Endothelial cell of umbilical vein (primary cell): Measurements from ENCODE around the gene FBXO21. TPM values are rescaled to one million over a fixed set of nuclear protein-coding genes. Genes with fewer than 3 reads are reported as not detected.
A peak's percentile ranks its signal among the peaks of the same experiment; 100 is the strongest.

ENCODE experiments used
- BruUV-seq: library from RNA; stranded (reverse); fragments of 400-500 nt; replicated peaks from 2 replicates; lab custom pipeline; 2021; lab: Mats Ljungman, UMichigan
- CTCF ChIA-PET: fragments of 300-600, 350-600 bp; sonication (Branson Sonifier 250); formaldehyde crosslinking; loops from one replicate; lab custom pipeline; 2021; ENCODE audit warnings: antibody characterized with exemption, inconsistent platforms; lab: Charles Lee
- POLR2A ChIA-PET: fragments of 300-600, 350-600 bp; sonication (Branson Sonifier 250); formaldehyde crosslinking; loops from one replicate; lab custom pipeline; 2021; ENCODE audit warnings: antibody characterized with exemption, inconsistent platforms; lab: Charles Lee
- DNase-seq: peaks from one replicate; pipeline ENCODE4 v3.0.0-alpha.2; 2011; ENCODE audit warnings: low read depth, low spot score
- FAIRE-seq: peaks from 2 replicates; lab custom pipeline; 2011; peaks lifted over from hg19 to GRCh38; lab: Jason Lieb, UNC
- H2AFZ ChIP-seq: 2 replicates; pipeline ENCODE4 v1.6.0; 2012; ENCODE audit warnings: low read depth, low read length, control low read depth, inconsistent platforms
- H3K27ac ChIP-seq: 2 replicates; pipeline ENCODE4 v1.5.1; 2011; ENCODE audit warnings: low read depth, mild to moderate bottlenecking, control low read depth, low read length, moderate library complexity; ENCODE audit not compliant: insufficient read depth
- H3K27me3 ChIP-seq, 2 experiments: 2 replicates each; pipeline versions ENCODE4 v1.6.0 to v1.6.1; 2011; ENCODE audit warnings: low read length in 2 of 2, mixed read lengths in 1 of 2; ENCODE audit not compliant: control insufficient read depth in 2 of 2, insufficient read depth in 2 of 2
- H3K36me3 ChIP-seq, 2 experiments: 2 replicates in 1 of 2; 3 replicates in 1 of 2; pipeline ENCODE4 v1.5.1; 2011; ENCODE audit warnings: low read length in 2 of 2, mild to moderate bottlenecking in 1 of 2, moderate library complexity in 1 of 2; ENCODE audit not compliant: control insufficient read depth in 2 of 2, insufficient read depth in 2 of 2; ENCODE audit errors: extremely low read depth in 1 of 2
- H3K4me1 ChIP-seq: 3 replicates; pipeline ENCODE4 v1.5.1; 2011; ENCODE audit warnings: mild to moderate bottlenecking, low read length; ENCODE audit not compliant: control insufficient read depth, insufficient read depth; ENCODE audit errors: extremely low read depth
- H3K4me2 ChIP-seq: 2 replicates; pipeline ENCODE4 v1.6.1; 2011; ENCODE audit warnings: low read length, control low read depth, mixed read lengths; ENCODE audit not compliant: insufficient read depth
- H3K4me3 ChIP-seq, 3 experiments: fragments of 200-600 bp in 1 of 3; sonication (generic), shearing (Covaris generic) in 1 of 3; replicated peaks in 1 of 3; 2 replicates each; pipeline ENCODE4 v1.5.1; 2011 to 2016; ENCODE audit warnings: control low read depth in 3 of 3, low read length in 3 of 3, mild to moderate bottlenecking in 2 of 3, inconsistent platforms in 1 of 3, low read depth in 1 of 3, moderate library complexity in 1 of 3; ENCODE audit not compliant: insufficient read depth in 1 of 3
- H3K79me2 ChIP-seq: 2 replicates; pipeline ENCODE4 v1.6.0; 2012; ENCODE audit warnings: low read length, inconsistent platforms; ENCODE audit not compliant: control insufficient read depth, insufficient read depth
- H3K9ac ChIP-seq: replicated peaks from 2 replicates; pipeline ENCODE3; 2011; ENCODE audit warnings: low read length, control low read depth; ENCODE audit not compliant: insufficient read depth; ENCODE audit errors: extremely low read depth
- H3K9me1 ChIP-seq: replicated peaks from 3 replicates; pipeline ENCODE4 v1.6.0; 2011; ENCODE audit warnings: mild to moderate bottlenecking, low read length; ENCODE audit not compliant: control insufficient read depth, insufficient read depth; ENCODE audit errors: extremely low read depth
- H3K9me3 ChIP-seq: replicated peaks from 2 replicates; pipeline ENCODE4 v1.5.1; 2012; ENCODE audit warnings: low read length, inconsistent platforms; ENCODE audit not compliant: control insufficient read depth, insufficient read depth
- H4K20me1 ChIP-seq: replicated peaks from 2 replicates; pipeline ENCODE3; 2011; ENCODE audit warnings: mild to moderate bottlenecking, low read length; ENCODE audit not compliant: control insufficient read depth, insufficient read depth; ENCODE audit errors: extremely low read depth
- EZH2 ChIP-seq: IDR thresholded peaks from 2 replicates; pipeline ENCODE4 v1.6.1; 2012; ENCODE audit warnings: borderline replicate concordance, low read depth, mild to moderate bottlenecking, moderate library complexity, low read length, inconsistent platforms; ENCODE audit not compliant: severe bottlenecking
- FOS ChIP-seq: IDR thresholded peaks from 2 replicates; pipeline ENCODE4 v1.6.1; 2011; ENCODE audit warnings: mild to moderate bottlenecking, low read length, moderate library complexity, borderline replicate concordance; ENCODE audit not compliant: insufficient read depth
- GATA2 ChIP-seq: IDR thresholded peaks from 2 replicates; pipeline ENCODE4 v1.7.0; 2011; ENCODE audit warnings: low read depth, mild to moderate bottlenecking, moderate library complexity, mixed read lengths, low read length; ENCODE audit not compliant: insufficient read length, insufficient read depth
- JUN ChIP-seq: IDR thresholded peaks from 2 replicates; pipeline ENCODE4 v1.6.1; 2011; ENCODE audit warnings: borderline replicate concordance, low read depth; ENCODE audit not compliant: insufficient read length, insufficient read depth
- MYC ChIP-seq: IDR thresholded peaks from one replicate; pipeline ENCODE4 v1.6.1; 2011; ENCODE audit warnings: mild to moderate bottlenecking, low read depth, low read length
- POLR2A ChIP-seq: IDR thresholded peaks from 2 replicates; pipeline ENCODE4 v1.6.1; 2012; ENCODE audit warnings: low read depth, mild to moderate bottlenecking, control low read depth, low read length
- POLR2AphosphoS5 ChIP-seq: IDR thresholded peaks from 2 replicates; pipeline ENCODE4 v1.6.1; 2012; ENCODE audit warnings: low read depth, mild to moderate bottlenecking, control low read depth, low read length, moderate library complexity; ENCODE audit not compliant: insufficient read depth
- dilution Hi-C: fragments of 300-500 bp; cut with MboI; formaldehyde crosslinking; loops from one replicate; pipeline ENCODE4 v1.15.0; 2019; ENCODE audit warnings: low sequenced_read_pairs; ENCODE audit not compliant: extremely low pct_ligation_motif_present
- intact Hi-C: fragments of 100-400 bp; cut with micrococcal nuclease; formaldehyde crosslinking; loops from one replicate; pipeline ENCODE4 v1.10.0; 2022
- polyA plus RNA-seq, 4 experiments: library from polyadenylated mRNA; depleted of rRNA in 3 of 4; stranded (reverse) in 3 of 4; unstranded in 1 of 4; fragments of >200 nt; gene quantifications; 2 replicates each; pipeline versions ENCODE4 v1.2.1 to v1.2.3, GENCODE V29; 2011 to 2012; ENCODE audit warnings: missing spikeins in 1 of 4
- total RNA-seq: library from RNA; stranded (reverse); gene quantifications from 2 replicates; pipeline ENCODE4 v1.2.3, GENCODE V29; 2021
- TF ChIP-seq, protein P1 (sequence below), 2 donors: IDR thresholded peaks; 1 replicate in 1 of 2; 2 replicates in 1 of 2; pipeline ENCODE4 v1.5.1; 2011; ENCODE audit warnings: low read length in 2 of 2, mild to moderate bottlenecking in 2 of 2, moderate library complexity in 2 of 2, control low read depth in 1 of 2, inconsistent platforms in 1 of 2, low read depth in 1 of 2; ENCODE audit not compliant: insufficient read depth in 1 of 2; ENCODE audit errors: extremely low read depth in 1 of 2
- TF ChIP-seq, protein P2 (sequence below): IDR thresholded peaks from 2 replicates; pipeline ENCODE4 v1.6.1; 2011; ENCODE audit not compliant: insufficient read depth, insufficient read length

Gene FBXO21
- total and polyA plus RNA-seq, 2 donors (not counting 3 experiments of a cell fraction or from before 2014, with no cell fraction given) = 41.6 to 66.7 TPM

DNA sequence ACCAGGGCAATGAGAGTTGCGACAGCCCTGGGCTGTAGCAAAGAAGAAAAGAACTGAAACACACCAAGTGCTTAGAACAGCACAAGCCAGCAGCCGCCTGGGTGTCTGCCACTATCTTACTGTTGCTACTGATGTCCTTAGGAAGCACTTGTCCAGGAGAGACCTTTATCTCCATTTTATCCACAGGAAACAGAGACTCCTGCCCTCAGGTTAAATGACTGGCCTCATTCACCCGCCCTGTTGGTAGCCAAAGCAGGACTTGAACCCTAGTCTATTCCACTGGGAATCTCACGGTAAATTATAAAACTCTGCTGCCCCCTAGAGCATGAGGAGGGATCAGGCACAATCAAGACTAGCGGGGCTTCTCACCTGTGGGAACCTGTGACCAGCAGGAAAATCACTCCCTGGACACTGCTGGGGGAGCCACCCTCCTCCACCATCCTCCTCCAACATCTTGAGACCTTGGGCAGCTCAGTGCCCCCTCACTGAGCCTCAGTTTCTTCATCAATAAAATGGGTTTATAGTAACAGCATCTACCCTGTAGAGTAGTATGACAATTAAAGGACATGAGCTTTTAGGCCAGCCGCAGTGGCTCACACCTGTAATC, 70.6 kb downstream of the FBXO21 start:
- H3K27me3 ChIP-seq = no peaks in the 10 kb centered on the region
- no peak for DNase-seq
- peaks cover 3% of the 10 kb centered on the region for H3K4me1 ChIP-seq
- dilution Hi-C loops = no loop called here
- BruUV-seq = no TSS peak
- H3K79me2 ChIP-seq = no peaks in the 10 kb centered on the region
- no peaks in the 10 kb centered on the region for H4K20me1 ChIP-seq
- H3K9me3 ChIP-seq = no peaks in the 10 kb centered on the region
- H3K9me1 ChIP-seq = no peaks in the 10 kb centered on the region
- intact Hi-C loops = loop anchor here (1.0 kb wide), 2 partner anchors 94 to 416 kb away; no protein-coding TSS in a partner anchor
- no peak for TF ChIP-seq POLR2A
- TF ChIP-seq, protein P1, sequence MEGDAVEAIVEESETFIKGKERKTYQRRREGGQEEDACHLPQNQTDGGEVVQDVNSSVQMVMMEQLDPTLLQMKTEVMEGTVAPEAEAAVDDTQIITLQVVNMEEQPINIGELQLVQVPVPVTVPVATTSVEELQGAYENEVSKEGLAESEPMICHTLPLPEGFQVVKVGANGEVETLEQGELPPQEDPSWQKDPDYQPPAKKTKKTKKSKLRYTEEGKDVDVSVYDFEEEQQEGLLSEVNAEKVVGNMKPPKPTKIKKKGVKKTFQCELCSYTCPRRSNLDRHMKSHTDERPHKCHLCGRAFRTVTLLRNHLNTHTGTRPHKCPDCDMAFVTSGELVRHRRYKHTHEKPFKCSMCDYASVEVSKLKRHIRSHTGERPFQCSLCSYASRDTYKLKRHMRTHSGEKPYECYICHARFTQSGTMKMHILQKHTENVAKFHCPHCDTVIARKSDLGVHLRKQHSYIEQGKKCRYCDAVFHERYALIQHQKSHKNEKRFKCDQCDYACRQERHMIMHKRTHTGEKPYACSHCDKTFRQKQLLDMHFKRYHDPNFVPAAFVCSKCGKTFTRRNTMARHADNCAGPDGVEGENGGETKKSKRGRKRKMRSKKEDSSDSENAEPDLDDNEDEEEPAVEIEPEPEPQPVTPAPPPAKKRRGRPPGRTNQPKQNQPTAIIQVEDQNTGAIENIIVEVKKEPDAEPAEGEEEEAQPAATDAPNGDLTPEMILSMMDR (IDR thresholded peaks at IDR 0.05; ENCODE audit: extremely low read depth in 1 of 2, insufficient read depth in 1 of 2, low read depth in 1 of 2, low read length in 2 of 2) = peak; percentile 46 to 51
- POLR2A ChIA-PET = no interaction called here
- no peak overlapping the region for H3K9ac ChIP-seq
- FAIRE-seq = peak; percentile 77
- no peaks in the 10 kb centered on the region for H3K36me3 ChIP-seq
- CTCF ChIA-PET = interaction anchor here (0.8 to 1.5 kb wide), 9 partner anchors 18 to 416 kb away, joined by 3 to 9 read pairs (median 4); no protein-coding TSS in a partner anchor
- H2AFZ ChIP-seq = no peak overlapping the region
- no peak overlapping the region for H3K4me3 ChIP-seq
- no peak overlapping the region for H3K27ac ChIP-seq
- no peak overlapping the region for H3K4me2 ChIP-seq

DNA sequence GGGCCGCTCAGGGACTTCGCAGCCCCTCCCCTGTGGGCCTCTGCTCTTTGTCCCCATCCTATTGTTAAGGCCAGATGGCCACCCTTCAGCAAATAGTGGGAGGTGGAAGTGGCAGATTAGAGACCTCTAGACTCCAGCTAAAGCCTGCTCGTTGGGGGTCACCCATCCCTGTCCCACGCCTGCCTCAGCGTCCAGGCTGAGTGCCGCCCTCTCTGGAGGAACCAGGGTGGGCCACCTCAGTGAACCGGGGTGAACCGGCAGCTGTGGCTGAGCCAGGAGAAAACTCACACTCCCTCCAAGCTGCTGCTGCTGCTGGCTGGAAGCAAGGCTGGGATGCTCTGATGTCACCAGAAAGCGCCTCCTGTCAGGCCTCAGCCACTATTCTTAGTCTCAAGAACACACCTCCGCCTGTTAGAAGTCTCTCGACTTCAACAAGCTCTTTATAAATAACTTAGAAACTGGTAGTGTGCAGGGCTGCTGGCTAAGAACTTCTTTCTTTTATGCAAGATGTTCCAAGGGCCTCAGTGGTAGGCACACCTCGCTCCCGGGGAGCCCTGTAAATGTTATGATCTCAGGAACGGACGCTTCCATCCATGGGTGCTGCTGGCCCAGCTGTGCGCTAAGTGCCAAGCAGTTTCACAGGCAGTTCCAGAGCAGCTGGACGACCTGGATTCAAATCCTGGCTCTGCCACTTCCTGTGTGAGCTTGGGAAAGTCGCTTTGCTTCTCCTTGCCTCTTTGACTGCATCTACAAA, 71.3 kb downstream of the FBXO21 start:
- Histone ChIP-seq H3K4me1 (peaks cover 3% of the 10 kb centered on the region), H3K4me2 (no peak overlapping the region)
- BruUV-seq = no TSS peak

More for the DNA sequence above, 71.3 kb downstream of the FBXO21 start:
- Histone ChIP-seq H4K20me1 (no peaks in the 10 kb centered on the region), H3K36me3 (no peaks in the 10 kb centered on the region), H3K9ac (no peak overlapping the region), H3K27me3 (no peaks in the 10 kb centered on the region), H3K27ac (no peak overlapping the region), H3K4me3 (no peak overlapping the region), H3K9me1 (no peaks in the 10 kb centered on the region), H2AFZ (no peak overlapping the region), H3K79me2 (no peaks in the 10 kb centered on the region), H3K9me3 (no peaks in the 10 kb centered on the region)
- dilution Hi-C loops (no loop called here), intact Hi-C loops (loop anchor here (1.0 kb wide), 2 partner anchors 94 to 416 kb away; no protein-coding TSS in a partner anchor)
- ChIA-PET CTCF (interaction anchor here (0.8 to 1.5 kb wide), 5 partner anchors 92 to 415 kb away, joined by 3 to 6 read pairs (median 4); no protein-coding TSS in a partner anchor), POLR2A (no interaction called here)
- DNase-seq (no peak), FAIRE-seq (no peak)
- no peak for TF ChIP-seq EZH2
- TF ChIP-seq JUN = no peak
- no peak for TF ChIP-seq GATA2
- TF ChIP-seq FOS = no peak
- TF ChIP-seq POLR2A = no peak
- TF ChIP-seq POLR2AphosphoS5 = no peak
- TF ChIP-seq, protein P1 (IDR thresholded peaks at IDR 0.05; ENCODE audit: extremely low read depth in 1 of 2, insufficient read depth in 1 of 2, low read depth in 1 of 2, low read length in 2 of 2) = no peak
- no peak for TF ChIP-seq MYC
- TF ChIP-seq, protein P2, sequence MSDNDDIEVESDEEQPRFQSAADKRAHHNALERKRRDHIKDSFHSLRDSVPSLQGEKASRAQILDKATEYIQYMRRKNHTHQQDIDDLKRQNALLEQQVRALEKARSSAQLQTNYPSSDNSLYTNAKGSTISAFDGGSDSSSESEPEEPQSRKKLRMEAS = no peak
